Gastrocnemius medialis (tissue), 4 donors: ENCODE measurements around the gene GPR161. TPM values are rescaled to one million over a fixed set of nuclear protein-coding genes. Genes with fewer than 3 reads are reported as not detected.
"Not testable (repeated sequence)": the region's sequence is repeated elsewhere in the genome, so short reads cannot be mapped to it uniquely, and the experiment has no call there.

ENCODE experiments used
- ATAC-seq, 2 donors: fragments of 150-250 bp; one replicate each; pipeline ENCODE4 v1.9.1; 2016
- DNase-seq, 2 donors: peaks; one replicate each; pipeline ENCODE4 v3.0.0-alpha.2; 2019
- H3K27ac ChIP-seq, 4 donors: fragments of 200-600 bp; sonication (generic); 1 replicate in 1 of 4; 2 replicates in 3 of 4; pipeline ENCODE4 v1.5.1; 2016 to 2018; ENCODE audit warnings: mild to moderate bottlenecking in 2 of 4, moderate library complexity in 1 of 4
- H3K27me3 ChIP-seq, 3 donors: fragments of 200-600 bp; sonication (generic) in 2 of 3; 1 replicate in 1 of 3; 2 replicates in 2 of 3; pipeline versions ENCODE4 v1.5.1 to v1.6.0; 2016 to 2019; ENCODE audit warnings: mild to moderate bottlenecking in 1 of 3, moderate library complexity in 1 of 3
- H3K36me3 ChIP-seq, 2 donors: fragments of 200-600 bp; sonication (generic) in 1 of 2; one replicate each; pipeline ENCODE4 v1.5.1; 2017 to 2018
- H3K4me1 ChIP-seq, 2 donors: fragments of 200-600 bp; sonication (generic) in 1 of 2; one replicate each; pipeline ENCODE4 v1.5.1; 2016 to 2017; ENCODE audit warnings: mild to moderate bottlenecking in 2 of 2
- H3K4me3 ChIP-seq, 4 donors: fragments of 200-600 bp; sonication (generic) in 3 of 4; 1 replicate in 1 of 4; 2 replicates in 3 of 4; pipeline ENCODE4 v1.5.1; 2016 to 2019; ENCODE audit warnings: mild to moderate bottlenecking in 2 of 4
- H3K9me3 ChIP-seq, 3 donors: fragments of 200-600 bp; sonication (generic) in 2 of 3; 1 replicate in 1 of 3; 2 replicates in 2 of 3; pipeline ENCODE4 v1.5.1; 2016 to 2019
- POLR2A ChIP-seq, 2 donors: fragments of 450-650 bp; IDR thresholded peaks; one replicate each; pipeline ENCODE4 v1.6.1; 2017; ENCODE audit warnings: antibody characterized with exemption in 2 of 2, mild to moderate bottlenecking in 2 of 2, moderate library complexity in 2 of 2
- in situ Hi-C, 4 donors: fragments of 200-750 bp; cut with MboI; loops; one replicate each; pipeline versions ENCODE4 v1.15.0 to v1.8.0; 2017; ENCODE audit warnings: low sequenced_read_pairs in 4 of 4
- intact Hi-C: fragments of 100-400 bp; cut with DNase I; formaldehyde crosslinking; loops from one replicate; pipeline ENCODE4 v1.15.1; 2023; ENCODE audit warnings: low total_unique reads
- total RNA-seq, 4 donors: library from RNA; depleted of rRNA; stranded (reverse); fragments of >200 nt; gene quantifications; one replicate each; pipeline versions ENCODE4 v1.1.0 to v1.2.3, GENCODE V29; 2016
- TF ChIP-seq, protein P1 (sequence below), 5 experiments: fragments of 450-650 bp in 3 of 5; fragments of 200-600 bp in 2 of 5; sonication (generic) in 2 of 5; IDR thresholded peaks in 4 of 5; conservative IDR thresholded peaks in 1 of 5; 1 replicate in 4 of 5; 2 replicates in 1 of 5; pipeline ENCODE4 v1.5.1; 2016 to 2019; ENCODE audit warnings: antibody characterized with exemption in 5 of 5, mild to moderate bottlenecking in 3 of 5, moderate library complexity in 3 of 5

Gene GPR161
- total RNA-seq, 4 donors from 2014 or later: 0.31 to 1.0 (median 0.86) TPM

DNA sequence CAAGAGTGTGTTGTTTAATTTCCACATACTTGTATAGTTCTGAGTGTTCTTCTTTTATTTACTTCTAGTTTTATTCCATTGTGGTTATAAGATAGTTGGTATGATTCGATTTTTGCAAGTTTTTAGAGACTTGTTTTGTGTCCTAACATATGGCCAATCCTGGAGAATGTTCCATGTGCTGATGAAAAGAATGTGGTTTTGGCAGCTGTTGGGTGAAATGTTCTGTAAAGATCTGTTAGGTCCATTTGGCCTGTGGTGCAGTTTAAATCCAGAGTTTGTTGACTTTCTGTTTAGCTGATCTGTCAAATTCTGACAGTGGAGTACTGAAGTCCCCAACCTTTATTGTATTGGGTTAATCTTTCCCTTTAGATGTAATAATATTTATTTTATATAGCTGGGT, 22.5 kb upstream of the GPR161 start:
- intact Hi-C loops: no loop called here
- in situ Hi-C loops: no loop called here
- no peak overlapping the region for H3K27ac ChIP-seq
- TF ChIP-seq POLR2A (IDR thresholded peaks at IDR 0.05): no peak
- TF ChIP-seq, protein P1, sequence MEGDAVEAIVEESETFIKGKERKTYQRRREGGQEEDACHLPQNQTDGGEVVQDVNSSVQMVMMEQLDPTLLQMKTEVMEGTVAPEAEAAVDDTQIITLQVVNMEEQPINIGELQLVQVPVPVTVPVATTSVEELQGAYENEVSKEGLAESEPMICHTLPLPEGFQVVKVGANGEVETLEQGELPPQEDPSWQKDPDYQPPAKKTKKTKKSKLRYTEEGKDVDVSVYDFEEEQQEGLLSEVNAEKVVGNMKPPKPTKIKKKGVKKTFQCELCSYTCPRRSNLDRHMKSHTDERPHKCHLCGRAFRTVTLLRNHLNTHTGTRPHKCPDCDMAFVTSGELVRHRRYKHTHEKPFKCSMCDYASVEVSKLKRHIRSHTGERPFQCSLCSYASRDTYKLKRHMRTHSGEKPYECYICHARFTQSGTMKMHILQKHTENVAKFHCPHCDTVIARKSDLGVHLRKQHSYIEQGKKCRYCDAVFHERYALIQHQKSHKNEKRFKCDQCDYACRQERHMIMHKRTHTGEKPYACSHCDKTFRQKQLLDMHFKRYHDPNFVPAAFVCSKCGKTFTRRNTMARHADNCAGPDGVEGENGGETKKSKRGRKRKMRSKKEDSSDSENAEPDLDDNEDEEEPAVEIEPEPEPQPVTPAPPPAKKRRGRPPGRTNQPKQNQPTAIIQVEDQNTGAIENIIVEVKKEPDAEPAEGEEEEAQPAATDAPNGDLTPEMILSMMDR (IDR thresholded peaks at IDR 0.05 in 4 of 5, conservative IDR thresholded peaks at IDR 0.05 in 1 of 5): no peak
- no peak for ATAC-seq
- H3K36me3 ChIP-seq: no peaks in the 10 kb centered on the region
- DNase-seq: no peak
- no peaks in the 10 kb centered on the region for H3K4me1 ChIP-seq
- no peaks in the 10 kb centered on the region for H3K9me3 ChIP-seq
- no peak overlapping the region for H3K4me3 ChIP-seq
- peaks cover 0 to 5% (median 0%) of the 10 kb centered on the region in 3 donors for H3K27me3 ChIP-seq

DNA sequence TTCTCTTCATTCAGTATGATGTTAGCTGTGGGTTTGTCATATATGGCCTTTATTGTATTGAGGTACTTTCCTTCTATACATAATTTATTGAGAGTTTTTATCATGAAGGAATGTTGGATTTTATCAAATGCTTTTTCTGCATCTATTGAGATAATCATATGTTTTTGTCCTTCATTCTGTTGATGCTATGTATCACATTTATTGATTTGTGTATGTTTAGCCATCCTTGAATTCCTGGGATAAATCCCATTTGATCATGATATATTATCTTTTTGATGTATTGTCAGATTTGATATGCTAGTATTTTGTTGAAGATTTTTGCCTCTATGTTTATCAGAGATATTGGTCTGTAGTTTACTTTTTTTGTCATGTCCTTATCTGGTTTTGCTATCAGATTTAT, 20.9 kb upstream of the GPR161 start:
- intact Hi-C loops: no loop called here
- Histone ChIP-seq H3K4me3 (no peak overlapping the region), H3K9me3 (no peaks in the 10 kb centered on the region), H3K27ac (no peak overlapping the region), H3K36me3 (no peaks in the 10 kb centered on the region), H3K27me3 (peaks cover 0 to 5% (median 0%) of the 10 kb centered on the region in 3 donors), H3K4me1 (no peaks in the 10 kb centered on the region)
- in situ Hi-C loops: no loop called here
- no peak for TF ChIP-seq POLR2A (IDR thresholded peaks at IDR 0.05)
- TF ChIP-seq, protein P1 (IDR thresholded peaks at IDR 0.05 in 4 of 5, conservative IDR thresholded peaks at IDR 0.05 in 1 of 5): no peak
- no peak for ATAC-seq
- no peak for DNase-seq

DNA sequence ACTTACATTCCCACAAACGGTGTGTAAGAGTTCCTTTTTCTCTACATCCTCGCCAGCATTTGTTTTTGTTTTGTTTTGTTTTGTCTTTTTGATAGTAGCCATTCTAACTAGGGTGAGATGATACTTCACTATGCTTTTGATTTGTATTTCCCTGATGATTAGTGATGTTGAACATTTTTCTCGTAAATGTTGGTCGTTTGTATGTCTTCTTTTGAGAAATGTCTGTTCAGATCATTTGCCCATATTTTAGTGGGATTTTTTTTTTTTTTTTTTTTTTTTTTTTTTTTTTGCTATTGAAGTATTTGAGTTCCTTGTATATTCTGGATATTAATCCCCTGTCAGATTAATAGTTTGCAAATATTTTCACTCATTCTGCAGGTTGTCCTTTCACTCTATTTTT, 19.2 kb upstream of the GPR161 start:
- in situ Hi-C loops: no loop called here
- no peaks in the 10 kb centered on the region for H3K9me3 ChIP-seq
- peaks cover 0 to 5% (median 0%) of the 10 kb centered on the region in 3 donors for H3K27me3 ChIP-seq
- no peaks in the 10 kb centered on the region for H3K4me1 ChIP-seq
- no peaks in the 10 kb centered on the region for H3K36me3 ChIP-seq
- no peak overlapping the region for H3K4me3 ChIP-seq
- TF ChIP-seq, protein P1 (IDR thresholded peaks at IDR 0.05 in 4 of 5, conservative IDR thresholded peaks at IDR 0.05 in 1 of 5): no peak
- no peak for TF ChIP-seq POLR2A (IDR thresholded peaks at IDR 0.05)
- H3K27ac ChIP-seq: no peak overlapping the region
- DNase-seq: no peak
- intact Hi-C loops: no loop called here
- ATAC-seq: no peak

DNA sequence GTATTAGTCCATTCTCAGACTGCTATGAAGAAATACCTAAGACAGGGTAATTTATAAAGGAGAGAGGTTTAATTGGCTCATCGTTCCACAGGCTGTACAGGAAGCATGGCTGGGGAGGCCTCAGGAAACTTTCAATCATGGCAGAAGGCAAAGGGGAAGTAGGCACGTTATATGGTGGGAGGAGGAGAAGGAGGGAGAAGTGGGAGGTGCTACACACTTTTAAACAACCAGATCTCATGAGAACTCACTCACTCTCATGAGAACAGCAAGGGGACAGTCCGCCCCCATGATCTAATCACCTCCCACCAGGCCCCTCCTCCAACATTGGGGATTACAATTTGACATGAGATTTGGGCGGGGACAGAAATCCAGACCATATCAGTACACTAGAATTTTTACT, 18.0 kb upstream of the GPR161 start:
- H3K27ac ChIP-seq, in situ Hi-C loops, H3K9me3 ChIP-seq, H3K4me3 ChIP-seq, intact Hi-C loops, DNase-seq, ATAC-seq, H3K4me1 ChIP-seq, H3K36me3 ChIP-seq, H3K27me3 ChIP-seq: not testable (repeated sequence)

DNA sequence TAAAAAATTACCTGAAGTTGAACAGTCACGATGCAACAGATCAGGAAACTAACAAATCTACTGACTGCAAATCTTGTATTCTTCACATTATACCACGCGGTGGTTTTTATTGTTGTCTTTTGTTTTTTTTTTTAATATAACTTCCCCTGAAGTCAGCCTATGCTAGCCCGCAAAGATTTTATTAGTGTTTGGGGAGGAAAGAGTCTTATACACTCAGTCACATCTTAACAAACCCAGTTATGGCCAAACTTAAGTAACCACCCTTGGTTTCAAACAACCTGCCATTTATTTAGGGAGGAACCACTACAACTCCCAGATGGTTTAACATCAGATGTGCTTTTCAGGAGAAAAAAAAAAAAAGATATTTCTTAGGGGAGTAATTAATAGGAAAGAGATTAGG, 15.2 kb upstream of the GPR161 start:
- TF ChIP-seq, protein P1 (IDR thresholded peaks at IDR 0.05 in 4 of 5, conservative IDR thresholded peaks at IDR 0.05 in 1 of 5): no peak
- no peak for TF ChIP-seq POLR2A (IDR thresholded peaks at IDR 0.05)
- H3K27me3 ChIP-seq: no peaks in the 10 kb centered on the region
- H3K9me3 ChIP-seq: no peaks in the 10 kb centered on the region
- no peak overlapping the region for H3K27ac ChIP-seq
- in situ Hi-C loops (no loop called here), intact Hi-C loops (no loop called here)
- ATAC-seq (no peak), DNase-seq (no peak)
- no peaks in the 10 kb centered on the region for H3K4me1 ChIP-seq
- no peak overlapping the region for H3K4me3 ChIP-seq
- no peaks in the 10 kb centered on the region for H3K36me3 ChIP-seq
